IMR-90 (cell line): ENCODE results near the gene MCM5.

Experiments used
- BHLHE40 ChIP-seq: fragments of 150-350 bp; IDR thresholded peaks from 2 replicates; pipeline ENCODE4 v1.6.1; 2016; ENCODE audit warnings: mild to moderate bottlenecking, low read depth, low read length
- CEBPB ChIP-seq: IDR thresholded peaks from 2 replicates; pipeline ENCODE4 v1.6.1; 2012; ENCODE audit warnings: low read depth, low read length, improper control_type of control experiment
- CHD1 ChIP-seq: IDR thresholded peaks from 2 replicates; pipeline ENCODE4 v1.6.1; 2012; ENCODE audit warnings: low read depth, low read length, improper control_type of control experiment
- CTCF ChIP-seq: conservative IDR thresholded peaks from 2 replicates; pipeline ENCODE4 v1.5.1; 2012; ENCODE audit warnings: mild to moderate bottlenecking, low read depth, low read length, improper control_type of control experiment
- ELK1 ChIP-seq: fragments of 150-350 bp; IDR thresholded peaks from 2 replicates; pipeline ENCODE4 v1.6.1; 2016; ENCODE audit warnings: low read depth, mild to moderate bottlenecking, low read length, moderate library complexity, borderline replicate concordance
- FOS ChIP-seq: fragments of 150-350 bp; IDR thresholded peaks from 2 replicates; pipeline ENCODE4 v1.6.1; 2016; ENCODE audit warnings: low read depth, low read length
- MAZ ChIP-seq: IDR thresholded peaks from 2 replicates; pipeline ENCODE4 v1.6.1; 2012; ENCODE audit warnings: low read depth, mild to moderate bottlenecking, low read length, improper control_type of control experiment, moderate library complexity, borderline replicate concordance
- MXI1 ChIP-seq: IDR thresholded peaks from 2 replicates; pipeline ENCODE4 v1.6.1; 2012; ENCODE audit warnings: low read depth, mild to moderate bottlenecking, low read length, moderate library complexity, borderline replicate concordance
- POLR2A ChIP-seq: IDR thresholded peaks from 2 replicates; pipeline ENCODE4 v1.6.1; 2012; ENCODE audit warnings: mild to moderate bottlenecking, low read depth, low read length
- RAD21 ChIP-seq: IDR thresholded peaks from 2 replicates; pipeline ENCODE4 v1.6.1; 2012; ENCODE audit warnings: low read length, improper control_type of control experiment
- RCOR1 ChIP-seq: IDR thresholded peaks from 2 replicates; pipeline ENCODE4 v1.6.1; 2012; ENCODE audit warnings: mild to moderate bottlenecking, low read length, improper control_type of control experiment; ENCODE audit not compliant: insufficient replicate concordance
- RFX5 ChIP-seq: IDR thresholded peaks from 2 replicates; pipeline ENCODE4 v1.8.0; 2012; ENCODE audit warnings: low read depth, mild to moderate bottlenecking, low read length, moderate library complexity
- SMC3 ChIP-seq: fragments of 150-350 bp; IDR thresholded peaks from 2 replicates; pipeline ENCODE4 v1.6.1; 2016; ENCODE audit warnings: low read depth, mild to moderate bottlenecking, antibody characterized with exemption, low read length, moderate library complexity
- USF2 ChIP-seq: fragments of 150-350 bp; IDR thresholded peaks from 2 replicates; pipeline ENCODE4 v1.6.1; 2017; ENCODE audit warnings: mild to moderate bottlenecking, antibody characterized with exemption, low read length, low read depth

GRCh38 chr22:35421121-35421520 lies 21.2 kb downstream of the MCM5 start:
- TF ChIP-seq CTCF (no peak), RFX5 (no peak), MAZ (no peak), FOS (no peak), CEBPB (no peak), USF2 (no peak), ELK1 (no peak), POLR2A (no peak), MXI1 (no peak), SMC3 (no peak), RAD21 (no peak), BHLHE40 (no peak), CHD1 (no peak), RCOR1 (no peak)
